WTC11 (cell line): Measurements from ENCODE around the gene CAPN11. TPM values are rescaled to one million over a fixed set of nuclear protein-coding genes. Genes with fewer than 3 reads are reported as not detected.

ENCODE experiments used
- ATAC-seq: fragments of 200-7000 bp; cut with Tn5 transposase; 2 replicates; pipeline ENCODE4 v1.10.0; 2021; ENCODE audit warnings: mild to moderate bottlenecking, moderate library complexity
- CTCF ChIA-PET: fragments of 300-600 bp; sonication (Branson Sonifier 250); formaldehyde crosslinking; loops from one replicate; lab custom pipeline; 2021; ENCODE audit warnings: antibody characterized with exemption; lab: Charles Lee
- POLR2A ChIA-PET: fragments of 350-600 bp; sonication (Branson Sonifier 250); formaldehyde crosslinking; loops from one replicate; lab custom pipeline; 2021; ENCODE audit warnings: antibody characterized with exemption; lab: Charles Lee
- DNase-seq: peaks from one replicate; pipeline ENCODE4 v3.0.0; 2021; ENCODE audit warnings: low spot score
- H3K27ac Mint-ChIP-seq: 2 replicates; pipeline ENCODE4 v1.8.0; 2021; ENCODE audit warnings: mixed read lengths
- H3K27me3 Mint-ChIP-seq: 2 replicates; pipeline ENCODE4 v1.8.0; 2021; ENCODE audit warnings: low read depth, mild to moderate bottlenecking, moderate library complexity, mixed read lengths
- H3K36me3 Mint-ChIP-seq: 2 replicates; pipeline ENCODE4 v1.8.0; 2021; ENCODE audit warnings: mixed read lengths
- H3K4me1 Mint-ChIP-seq: 2 replicates; pipeline ENCODE4 v1.8.0; 2022; ENCODE audit warnings: mixed read lengths
- H3K4me3 Mint-ChIP-seq: 2 replicates; pipeline ENCODE4 v1.8.0; 2021; ENCODE audit warnings: mild to moderate bottlenecking, moderate library complexity, mixed read lengths
- H3K9me3 Mint-ChIP-seq: 2 replicates; pipeline ENCODE4 v1.8.0; 2021; ENCODE audit warnings: mixed read lengths
- CBFB ChIP-seq: sonication (generic); formaldehyde crosslinking; IDR thresholded peaks from 2 replicates; pipeline ENCODE4 v1.8.1; 2022; ENCODE audit warnings: mild to moderate bottlenecking, low read depth, missing genetic modification reagents
- E2F4 ChIP-seq: sonication (generic); formaldehyde crosslinking; IDR thresholded peaks from 2 replicates; pipeline ENCODE4 v1.8.1; 2022; ENCODE audit warnings: low read depth, mild to moderate bottlenecking, moderate library complexity, missing genetic modification reagents, borderline replicate concordance
- ELF4 ChIP-seq: sonication (generic); formaldehyde crosslinking; IDR thresholded peaks from 2 replicates; pipeline ENCODE4 v1.8.1; 2022; ENCODE audit warnings: low read depth, mild to moderate bottlenecking, moderate library complexity, missing genetic modification reagents
- ESRRA ChIP-seq: sonication (generic); formaldehyde crosslinking; IDR thresholded peaks from 2 replicates; pipeline ENCODE4 v1.8.1; 2022; ENCODE audit warnings: mild to moderate bottlenecking, missing genetic modification reagents, borderline replicate concordance
- GTF2I ChIP-seq: fragments of 250-450 bp; sonication (Bioruptor Pico); conservative IDR thresholded peaks from 2 replicates; pipeline ENCODE4 v1.4.0; 2021; ENCODE audit warnings: mild to moderate bottlenecking
- JUN ChIP-seq: sonication (generic); formaldehyde crosslinking; IDR thresholded peaks from 2 replicates; pipeline ENCODE4 v1.8.0; 2023; ENCODE audit warnings: mild to moderate bottlenecking, missing genetic modification reagents
- NR2C2 ChIP-seq: sonication (generic); formaldehyde crosslinking; IDR thresholded peaks from 2 replicates; pipeline ENCODE4 v1.8.0; 2022; ENCODE audit warnings: mild to moderate bottlenecking, missing genetic modification reagents
- PRRX2 ChIP-seq: fragments of 250-450 bp; sonication (Bioruptor Pico); IDR thresholded peaks from 2 replicates; pipeline ENCODE4 v1.8.0; 2021; ENCODE audit warnings: mild to moderate bottlenecking
- TEAD4 ChIP-seq: sonication (generic); formaldehyde crosslinking; IDR thresholded peaks from 2 replicates; pipeline ENCODE4 v1.8.0; 2022; ENCODE audit warnings: mild to moderate bottlenecking, missing genetic modification reagents
- USF2 ChIP-seq: sonication (generic); formaldehyde crosslinking; IDR thresholded peaks from 2 replicates; pipeline ENCODE4 v1.8.1; 2023; ENCODE audit warnings: mild to moderate bottlenecking, missing genetic modification reagents, moderate library complexity
- ZBTB21 ChIP-seq: sonication (generic); formaldehyde crosslinking; IDR thresholded peaks from 2 replicates; pipeline ENCODE4 v1.8.1; 2023; ENCODE audit warnings: mild to moderate bottlenecking, missing genetic modification reagents, borderline replicate concordance
- ZBTB43 ChIP-seq: sonication (generic); formaldehyde crosslinking; IDR thresholded peaks from 2 replicates; pipeline ENCODE4 v1.8.1; 2023; ENCODE audit warnings: mild to moderate bottlenecking, missing genetic modification reagents
- ZNF121 ChIP-seq: sonication (generic); formaldehyde crosslinking; IDR thresholded peaks from 2 replicates; pipeline ENCODE4 v1.8.0; 2023; ENCODE audit warnings: missing genetic modification reagents
- ZNF219 ChIP-seq: sonication (generic); formaldehyde crosslinking; IDR thresholded peaks from 2 replicates; pipeline ENCODE4 v1.8.0; 2023; ENCODE audit warnings: missing genetic modification reagents, mild to moderate bottlenecking, borderline replicate concordance
- ZNF232 ChIP-seq: sonication (generic); formaldehyde crosslinking; IDR thresholded peaks from 2 replicates; pipeline ENCODE4 v1.8.0; 2022; ENCODE audit warnings: mild to moderate bottlenecking, missing genetic modification reagents
- ZNF281 ChIP-seq: sonication (generic); formaldehyde crosslinking; IDR thresholded peaks from 2 replicates; pipeline ENCODE4 v1.8.0; 2023; ENCODE audit warnings: mild to moderate bottlenecking, missing genetic modification reagents
- total RNA-seq: library from RNA; stranded (reverse); gene quantifications from 3 replicates; pipeline ENCODE4 v1.2.3, GENCODE V29; 2021
- TF ChIP-seq, protein P1 (sequence below): sonication (generic); formaldehyde crosslinking; IDR thresholded peaks from 2 replicates; pipeline ENCODE4 v1.8.1; 2022; ENCODE audit warnings: missing genetic modification reagents, borderline replicate concordance
- TF ChIP-seq, protein P2 (sequence below): sonication (generic); formaldehyde crosslinking; IDR thresholded peaks from 2 replicates; pipeline ENCODE4 v1.8.1; 2023; ENCODE audit warnings: mild to moderate bottlenecking, moderate library complexity, missing genetic modification reagents
- TF ChIP-seq, protein P3 (sequence below): fragments of 250-450 bp; sonication (Bioruptor Pico); IDR thresholded peaks from 2 replicates; pipeline ENCODE4 v1.9.0; 2021; ENCODE audit warnings: mild to moderate bottlenecking

The CAPN11 gene
- total RNA-seq, 1 experiment from 2014 or later: 2.3 TPM

DNA sequence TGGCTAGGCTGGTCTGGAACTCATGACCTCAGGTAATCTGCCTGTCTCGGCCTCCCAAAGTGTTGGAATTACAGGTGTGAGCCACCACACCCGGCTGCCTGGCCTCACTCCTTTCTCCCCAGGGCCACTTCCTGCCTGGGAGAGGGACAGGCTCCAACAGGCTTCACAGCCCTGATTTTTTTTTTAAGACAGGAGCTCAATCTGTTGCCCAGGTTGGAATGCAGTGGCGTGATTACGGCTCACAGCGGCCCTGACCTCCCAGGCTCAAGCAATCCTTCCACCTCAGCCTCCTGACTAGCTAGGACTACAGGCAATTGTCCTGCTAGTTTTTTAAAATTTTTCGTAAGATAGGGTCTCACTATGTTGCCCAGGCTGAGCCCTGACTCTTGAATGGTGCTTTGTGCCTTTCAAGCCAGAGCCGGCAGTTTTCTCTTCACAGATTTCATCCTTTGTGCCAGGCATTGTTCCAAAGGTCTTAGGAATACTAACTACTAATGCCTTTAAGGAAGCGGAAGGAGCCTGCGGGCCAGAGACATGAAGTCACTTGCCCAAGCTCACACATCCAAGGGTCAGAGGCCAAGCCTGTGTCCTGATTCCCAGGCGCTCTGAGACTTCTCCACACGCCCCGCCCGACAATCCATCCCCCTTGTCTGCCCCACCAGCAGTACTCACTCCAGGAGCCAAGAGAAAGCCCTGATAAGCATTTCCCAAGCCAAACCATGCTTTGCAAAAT, 19.2 kb downstream of the CAPN11 start:
- no peak for TF ChIP-seq ESRRA (CRISPR knock-in tag)
- peak; percentile 57; the same call in 1 of the 2 replicates for TF ChIP-seq ZNF121
- no peak for TF ChIP-seq E2F4 (CRISPR knock-in tag)
- TF ChIP-seq, all 79 proteins: peak for 1
- ChIA-PET CTCF (interaction anchor here (1.1 to 1.6 kb wide), 2 partner anchors 46 to 68 kb away, joined by 3 to 4 read pairs; no protein-coding TSS in a partner anchor), POLR2A (interaction anchor here (1.4 kb wide), 1 partner anchor 14 kb away, joined by 3 read pairs; no protein-coding TSS in a partner anchor)
- DNase-seq: no peak
- Mint-ChIP-seq H3K36me3 (no peaks in the 10 kb centered on the region), H3K27me3 (no peaks in the 10 kb centered on the region), H3K9me3 (no peaks in the 10 kb centered on the region), H3K4me1 (peaks cover 8% of the 10 kb centered on the region), H3K4me3 (no peak overlapping the region), H3K27ac (peak overlapping the region; percentile 45; the same call in 1 of the 2 replicates)
- no peak for ATAC-seq

GRCh38 chr6:44178424-44179071, 19.9 kb downstream of the CAPN11 start:
- CTCF ChIA-PET: interaction anchor here (1.1 kb wide), 1 partner anchor 46 kb away, joined by 3 read pairs; no protein-coding TSS in a partner anchor
- no peak overlapping the region for H3K4me3 Mint-ChIP-seq
- TF ChIP-seq ZNF121 (peak; percentile 67), TEAD4 (CRISPR knock-in tag) (no peak)
- POLR2A ChIA-PET: no interaction called here
- ATAC-seq (no peak), DNase-seq (no peak)
- no peaks in the 10 kb centered on the region for H3K36me3 Mint-ChIP-seq
- H3K4me1 Mint-ChIP-seq: peaks cover 13% of the 10 kb centered on the region
- H3K27me3 Mint-ChIP-seq: no peaks in the 10 kb centered on the region
- H3K9me3 Mint-ChIP-seq: no peaks in the 10 kb centered on the region
- H3K27ac Mint-ChIP-seq: no peak overlapping the region

GRCh38 chr6:44179072-44179536, 20.5 kb downstream of the CAPN11 start:
- ChIA-PET CTCF (no interaction called here), POLR2A (no interaction called here)
- ATAC-seq (no peak), DNase-seq (no peak)
- Mint-ChIP-seq H3K4me3 (no peak overlapping the region), H3K4me1 (peaks cover 18% of the 10 kb centered on the region), H3K27ac (no peak overlapping the region), H3K27me3 (no peaks in the 10 kb centered on the region), H3K9me3 (no peaks in the 10 kb centered on the region), H3K36me3 (no peaks in the 10 kb centered on the region)
- no peak for TF ChIP-seq CBFB (CRISPR knock-in tag)
- TF ChIP-seq ZNF281 (CRISPR knock-in tag): no peak
- no peak for TF ChIP-seq ZBTB43 (CRISPR knock-in tag)
- no peak for TF ChIP-seq JUN (CRISPR knock-in tag)
- no peak for TF ChIP-seq ZBTB21
- TF ChIP-seq GTF2I (CRISPR knock-in tag): no peak
- TF ChIP-seq, protein P1, sequence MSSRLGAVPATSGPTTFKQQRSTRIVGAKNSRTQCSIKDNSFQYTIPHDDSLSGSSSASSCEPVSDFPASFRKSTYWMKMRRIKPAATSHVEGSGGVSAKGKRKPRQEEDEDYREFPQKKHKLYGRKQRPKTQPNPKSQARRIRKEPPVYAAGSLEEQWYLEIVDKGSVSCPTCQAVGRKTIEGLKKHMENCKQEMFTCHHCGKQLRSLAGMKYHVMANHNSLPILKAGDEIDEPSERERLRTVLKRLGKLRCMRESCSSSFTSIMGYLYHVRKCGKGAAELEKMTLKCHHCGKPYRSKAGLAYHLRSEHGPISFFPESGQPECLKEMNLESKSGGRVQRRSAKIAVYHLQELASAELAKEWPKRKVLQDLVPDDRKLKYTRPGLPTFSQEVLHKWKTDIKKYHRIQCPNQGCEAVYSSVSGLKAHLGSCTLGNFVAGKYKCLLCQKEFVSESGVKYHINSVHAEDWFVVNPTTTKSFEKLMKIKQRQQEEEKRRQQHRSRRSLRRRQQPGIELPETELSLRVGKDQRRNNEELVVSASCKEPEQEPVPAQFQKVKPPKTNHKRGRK: no peak
- TF ChIP-seq, protein P2, sequence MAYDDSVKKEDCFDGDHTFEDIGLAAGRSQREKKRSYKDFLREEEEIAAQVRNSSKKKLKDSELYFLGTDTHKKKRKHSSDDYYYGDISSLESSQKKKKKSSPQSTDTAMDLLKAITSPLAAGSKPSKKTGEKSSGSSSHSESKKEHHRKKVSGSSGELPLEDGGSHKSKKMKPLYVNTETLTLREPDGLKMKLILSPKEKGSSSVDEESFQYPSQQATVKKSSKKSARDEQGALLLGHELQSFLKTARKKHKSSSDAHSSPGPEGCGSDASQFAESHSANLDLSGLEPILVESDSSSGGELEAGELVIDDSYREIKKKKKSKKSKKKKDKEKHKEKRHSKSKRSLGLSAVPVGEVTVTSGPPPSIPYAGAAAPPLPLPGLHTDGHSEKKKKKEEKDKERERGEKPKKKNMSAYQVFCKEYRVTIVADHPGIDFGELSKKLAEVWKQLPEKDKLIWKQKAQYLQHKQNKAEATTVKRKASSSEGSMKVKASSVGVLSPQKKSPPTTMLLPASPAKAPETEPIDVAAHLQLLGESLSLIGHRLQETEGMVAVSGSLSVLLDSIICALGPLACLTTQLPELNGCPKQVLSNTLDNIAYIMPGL (CRISPR knock-in tag): no peak
- TF ChIP-seq USF2 (CRISPR knock-in tag): no peak
- TF ChIP-seq, protein P3, sequence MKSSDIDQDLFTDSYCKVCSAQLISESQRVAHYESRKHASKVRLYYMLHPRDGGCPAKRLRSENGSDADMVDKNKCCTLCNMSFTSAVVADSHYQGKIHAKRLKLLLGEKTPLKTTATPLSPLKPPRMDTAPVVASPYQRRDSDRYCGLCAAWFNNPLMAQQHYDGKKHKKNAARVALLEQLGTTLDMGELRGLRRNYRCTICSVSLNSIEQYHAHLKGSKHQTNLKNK (CRISPR knock-in tag): no peak
- no peak for TF ChIP-seq NR2C2
- no peak for TF ChIP-seq ELF4 (CRISPR knock-in tag)
- TF ChIP-seq ZNF232 (CRISPR knock-in tag): no peak
- no peak for TF ChIP-seq ZNF219 (CRISPR knock-in tag)
- TF ChIP-seq PRRX2: no peak
